IgD-negative memory B cell (primary cell): ENCODE measurements around the gene ALDH7A1. TPM values are rescaled to one million over a fixed set of nuclear protein-coding genes. Genes with fewer than 3 reads are reported as not detected.
"Not testable (repeated sequence)": the region's sequence is repeated elsewhere in the genome, so short reads cannot be mapped to it uniquely, and the experiment has no call there.

Source experiments
- H3K27ac Mint-ChIP-seq, 3 donors: one replicate each; pipeline ENCODE4 v1.8.0; 2020 to 2022; ENCODE audit warnings: mild to moderate bottlenecking in 3 of 3, mixed read lengths in 3 of 3, moderate library complexity in 1 of 3
- H3K27me3 Mint-ChIP-seq: one replicate; pipeline ENCODE4 v1.8.0; 2021; ENCODE audit warnings: mixed read lengths
- H3K36me3 Mint-ChIP-seq: one replicate; pipeline ENCODE4 v1.8.0; 2020; ENCODE audit warnings: mild to moderate bottlenecking, mixed read lengths
- H3K4me1 Mint-ChIP-seq, 3 donors: one replicate each; pipeline ENCODE4 v1.8.0; 2020 to 2022; ENCODE audit warnings: mixed read lengths in 3 of 3, mild to moderate bottlenecking in 1 of 3
- H3K4me3 Mint-ChIP-seq, 4 donors: one replicate each; pipeline ENCODE4 v1.8.0; 2020 to 2022; ENCODE audit warnings: mild to moderate bottlenecking in 4 of 4, mixed read lengths in 4 of 4, moderate library complexity in 3 of 4
- H3K9me3 Mint-ChIP-seq, 3 donors: one replicate each; pipeline ENCODE4 v1.8.0; 2020 to 2021; ENCODE audit warnings: mixed read lengths in 3 of 3, mild to moderate bottlenecking in 1 of 3
- polyA plus RNA-seq: library from polyadenylated mRNA; unstranded; fragments of 300-500 nt; fragmentation: Illumina TruSeq; gene quantifications from one replicate; pipeline ENCODE4 v1.2.3, GENCODE V29; 2021

Gene ALDH7A1
- polyA plus RNA-seq, 1 donor from 2014 or later = 5.6 TPM

- Mint-ChIP-seq H3K27me3 (no peaks in the 10 kb centered on the region), H3K36me3 (peaks cover 10% of the 10 kb centered on the region), H3K4me3 (peak overlapping the region in 3 of 4 donors; percentile 23 to 65 (median 44)), H3K27ac (peak overlapping the region in 1 of 3 donors; percentile 88), H3K4me1 (peaks cover 24 to 35% (median 34%) of the 10 kb centered on the region in 3 donors), H3K9me3 (no peaks in the 10 kb centered on the region)
These were observed 10.5 kb upstream of the ALDH7A1 start for GRCh38 chr5:126605525-126605924.

GRCh38 chr5:126603402-126603991, 8.5 kb upstream of the ALDH7A1 start:
- H3K27me3 Mint-ChIP-seq = no peaks in the 10 kb centered on the region
- H3K9me3 Mint-ChIP-seq = no peaks in the 10 kb centered on the region
- H3K27ac Mint-ChIP-seq = peak overlapping the region in 1 of 3 donors; percentile 57
- H3K4me1 Mint-ChIP-seq = peaks cover 24 to 32% (median 29%) of the 10 kb centered on the region in 3 donors
- H3K4me3 Mint-ChIP-seq = peak overlapping the region in 2 of 4 donors; percentile 20 to 79
- peaks cover 7% of the 10 kb centered on the region for H3K36me3 Mint-ChIP-seq

DNA sequence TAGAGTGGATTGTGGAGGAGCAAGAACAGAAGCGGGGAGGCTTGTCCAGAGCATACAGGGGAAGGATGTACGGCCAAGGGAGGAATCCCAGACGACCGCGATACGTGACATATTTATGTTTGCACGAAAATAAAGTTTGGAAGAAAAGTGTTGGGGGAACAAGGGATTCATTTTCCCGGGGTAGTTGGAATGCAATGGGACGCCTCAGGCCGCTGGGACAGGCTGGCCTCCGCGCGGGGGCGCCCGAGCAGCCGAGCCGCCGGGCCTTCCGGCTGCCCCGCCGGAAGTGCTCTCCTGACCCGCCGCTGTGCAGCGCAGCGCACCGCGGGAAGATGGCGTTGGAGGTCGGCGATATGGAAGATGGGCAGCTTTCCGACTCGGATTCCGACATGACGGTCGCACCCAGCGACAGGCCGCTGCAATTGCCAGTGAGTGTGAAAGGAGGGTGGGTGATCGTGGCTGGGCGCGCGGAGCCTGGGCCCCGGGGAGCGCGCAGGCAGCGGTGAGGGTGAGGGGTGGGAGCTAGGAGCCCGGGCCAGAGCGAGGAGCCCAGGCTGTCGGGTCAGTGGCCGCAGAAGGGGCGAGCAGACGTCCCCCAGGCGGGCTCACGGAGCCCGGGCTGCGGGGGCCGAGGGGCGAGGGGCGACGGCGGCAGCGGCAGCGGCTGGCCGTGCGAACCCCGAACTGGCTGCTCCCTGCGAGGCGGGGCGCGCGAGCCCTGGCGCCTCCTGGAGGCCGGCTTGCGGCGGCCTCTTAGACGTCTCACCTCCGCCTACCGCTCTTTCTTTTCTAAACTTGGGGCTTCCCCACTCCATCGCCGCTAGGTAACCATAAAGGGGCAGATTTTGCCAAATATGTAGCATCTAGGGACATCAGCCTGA, 5.9 kb upstream of the ALDH7A1 start, which contains the start of gene PHAX:
PHAX (plus strand) TSS at position 317 of the 881 bp plus-strand sequence; CDS start at position 333, 16 bp downstream.
- H3K27ac Mint-ChIP-seq = peak within 1 kb of the TSS; percentile 28 to 97 (median 94)

GRCh38 chr5:126599971-126600630, 5.1 kb upstream of the ALDH7A1 start:
- H3K27ac Mint-ChIP-seq = peak overlapping the region; percentile 28 to 94 (median 57)
- peaks cover 11 to 20% (median 15%) of the 10 kb centered on the region in 3 donors for H3K4me1 Mint-ChIP-seq
- not testable (repeated sequence) for H3K9me3 Mint-ChIP-seq, H3K36me3 Mint-ChIP-seq, H3K27me3 Mint-ChIP-seq
- H3K4me3 Mint-ChIP-seq = peak overlapping the region; percentile 88 to 99 (median 99)

More for the DNA sequence above, 5.9 kb upstream of the ALDH7A1 start, which contains the start of gene PHAX:
- H3K4me1 Mint-ChIP-seq = peaks cover 13 to 23% (median 19%) of the 10 kb centered on the region in 3 donors
- peaks cover 0 to 2% (median 0%) of the 10 kb centered on the region in 3 donors for H3K9me3 Mint-ChIP-seq
- peak within 1 kb of the TSS; percentile 88 to 99 (median 99) for H3K4me3 Mint-ChIP-seq
- H3K36me3 Mint-ChIP-seq = peaks cover 4% of the 10 kb centered on the region
- no peaks in the 10 kb centered on the region for H3K27me3 Mint-ChIP-seq

DNA sequence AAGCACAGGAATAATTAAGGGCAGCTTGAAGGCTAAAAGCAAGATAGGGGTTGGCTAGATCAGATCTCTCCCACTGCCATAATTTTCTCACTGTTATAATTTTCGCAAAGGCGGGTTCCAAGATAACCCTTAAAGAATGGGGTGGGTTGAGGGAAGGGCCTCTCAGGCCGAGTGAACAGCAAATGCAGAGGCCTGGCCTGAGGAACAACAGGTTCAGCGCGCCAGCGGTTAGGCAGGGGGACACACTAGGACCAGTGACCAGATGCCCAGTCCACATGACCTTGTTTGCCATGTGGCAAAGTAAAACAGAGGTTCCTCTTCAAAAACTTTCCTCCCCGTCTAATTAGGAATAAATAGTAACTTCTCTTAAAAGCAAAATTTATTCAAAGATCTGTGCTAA, 4.5 kb upstream of the ALDH7A1 start:
- H3K4me3 Mint-ChIP-seq = peak overlapping the region in 3 of 4 donors; percentile 52 to 88 (median 74)
- H3K27ac Mint-ChIP-seq = peak overlapping the region in 2 of 3 donors; percentile 26 to 57
- peaks cover 4% of the 10 kb centered on the region for H3K36me3 Mint-ChIP-seq
- H3K4me1 Mint-ChIP-seq = peaks cover 14 to 21% (median 19%) of the 10 kb centered on the region in 3 donors
- peaks cover 0 to 2% (median 0%) of the 10 kb centered on the region in 3 donors for H3K9me3 Mint-ChIP-seq
- H3K27me3 Mint-ChIP-seq = peaks cover 2% of the 10 kb centered on the region

GRCh38 chr5:126597156-126597555, 2.1 kb upstream of the ALDH7A1 start:
- Mint-ChIP-seq H3K36me3 (no peaks in the 10 kb centered on the region), H3K9me3 (peaks cover 0 to 2% (median 0%) of the 10 kb centered on the region in 3 donors), H3K27me3 (peaks cover 9% of the 10 kb centered on the region), H3K4me3 (peak overlapping the region in 1 of 4 donors; percentile 78), H3K4me1 (peaks cover 7 to 17% (median 12%) of the 10 kb centered on the region in 3 donors), H3K27ac (no peak overlapping the region)

DNA sequence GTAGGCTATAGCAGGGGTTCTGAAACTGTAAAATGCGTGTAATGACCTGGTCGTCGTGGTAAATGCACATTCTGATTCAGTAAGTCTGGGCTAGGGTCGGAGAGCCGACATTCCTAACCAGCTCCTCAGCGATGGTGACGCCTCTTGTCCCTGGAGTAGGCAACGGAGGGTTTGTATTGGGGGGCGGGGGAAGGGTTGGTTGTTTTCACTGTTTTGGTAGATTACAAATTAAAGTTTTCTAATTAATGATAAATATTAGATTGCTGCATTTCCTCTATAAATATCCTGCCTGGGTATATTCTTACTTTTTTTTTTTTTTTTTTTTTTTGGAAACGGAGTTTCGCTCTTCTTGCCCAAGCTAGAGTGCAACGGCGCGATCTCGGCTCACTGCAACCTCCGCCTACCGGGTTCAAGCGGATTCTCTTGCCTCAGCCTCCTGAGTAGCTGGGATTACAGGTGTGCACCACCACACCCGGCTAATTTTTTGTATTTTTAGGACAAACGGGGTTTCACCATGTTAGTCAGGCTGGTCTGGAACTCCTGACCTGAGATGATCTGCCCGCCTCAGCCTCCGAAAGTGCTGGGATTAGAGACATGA, 566 bp upstream of the ALDH7A1 start:
- Mint-ChIP-seq H3K36me3 (no peaks in the 10 kb centered on the region), H3K9me3 (peaks cover 0 to 2% (median 0%) of the 10 kb centered on the region in 3 donors), H3K4me1 (peaks cover 3 to 12% (median 8%) of the 10 kb centered on the region in 3 donors), H3K4me3 (peak overlapping the region; percentile 84 to 94 (median 94)), H3K27me3 (peaks cover 9% of the 10 kb centered on the region), H3K27ac (no peak overlapping the region)

DNA sequence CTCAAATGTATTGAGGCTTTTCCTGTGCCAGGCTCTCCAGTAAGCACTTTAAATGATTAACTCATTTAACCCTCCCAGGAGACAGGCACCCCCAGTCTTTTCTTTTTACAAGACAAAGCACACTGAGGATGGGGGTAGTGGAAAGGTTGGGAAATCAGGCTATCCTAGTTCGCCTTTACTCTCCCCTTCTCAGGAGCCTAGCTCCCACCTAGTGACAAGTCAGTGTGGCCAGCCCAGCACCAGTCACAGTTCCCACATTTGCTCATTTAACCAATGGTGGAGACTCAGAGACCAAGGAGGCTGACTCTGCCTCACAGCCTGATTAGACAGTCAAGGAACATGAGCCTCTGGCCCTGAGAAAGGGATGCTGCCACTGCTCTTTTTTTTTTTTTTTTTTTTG, 3.5 kb downstream of the ALDH7A1 start:
- H3K27me3 Mint-ChIP-seq = peaks cover 9% of the 10 kb centered on the region
- H3K27ac Mint-ChIP-seq = no peak overlapping the region
- H3K36me3 Mint-ChIP-seq = no peaks in the 10 kb centered on the region
- H3K4me1 Mint-ChIP-seq = peaks cover 3 to 12% (median 8%) of the 10 kb centered on the region in 3 donors
- H3K4me3 Mint-ChIP-seq = no peak overlapping the region
- H3K9me3 Mint-ChIP-seq = no peaks in the 10 kb centered on the region

GRCh38 chr5:126589536-126590297, 5.3 kb downstream of the ALDH7A1 start:
- no peak overlapping the region for H3K4me3 Mint-ChIP-seq
- no peaks in the 10 kb centered on the region for H3K36me3 Mint-ChIP-seq
- H3K27ac Mint-ChIP-seq = no peak overlapping the region
- peaks cover 0 to 10% (median 6%) of the 10 kb centered on the region in 3 donors for H3K4me1 Mint-ChIP-seq
- H3K27me3 Mint-ChIP-seq = peaks cover 7% of the 10 kb centered on the region
- no peaks in the 10 kb centered on the region for H3K9me3 Mint-ChIP-seq

DNA sequence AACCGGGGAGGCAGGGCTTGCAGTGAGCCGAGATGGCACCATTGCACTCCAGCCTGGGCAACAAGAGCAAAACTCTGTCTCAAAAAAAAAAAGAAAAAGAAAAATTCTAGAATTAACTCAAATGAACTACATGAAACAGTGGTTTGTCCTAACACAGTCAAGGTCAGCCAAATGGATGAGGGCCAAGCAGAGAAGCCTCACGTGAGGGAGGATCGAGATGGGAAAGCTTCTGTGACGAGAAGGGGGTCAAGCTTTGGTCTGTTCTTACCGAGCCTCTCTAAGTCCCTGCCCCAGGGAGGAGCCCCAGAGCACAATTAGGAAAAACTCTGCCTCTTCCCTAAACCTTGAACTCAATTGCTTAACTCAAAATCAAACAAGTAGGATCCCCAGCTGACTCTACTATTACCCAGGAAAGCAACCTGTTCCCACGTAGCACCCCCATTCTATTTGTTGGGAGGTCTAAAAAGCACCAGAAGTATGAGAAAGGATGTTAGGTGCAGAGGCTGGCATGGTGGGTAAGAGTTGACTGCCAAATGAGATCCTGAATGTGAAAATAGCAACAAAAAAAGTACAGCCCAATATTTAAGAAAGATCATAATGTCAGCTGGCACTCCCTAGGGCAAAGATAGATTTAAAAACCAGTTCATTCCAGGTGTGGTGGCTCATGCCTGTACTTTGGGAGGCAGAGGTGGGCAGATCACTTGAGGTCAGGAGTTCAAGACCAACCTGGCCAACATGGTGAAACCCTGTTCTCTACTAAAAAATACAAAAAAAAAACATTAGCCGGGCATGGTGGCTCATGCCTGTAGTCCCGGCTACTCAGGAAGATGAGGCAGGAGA, 7.2 kb downstream of the ALDH7A1 start:
- H3K4me3 Mint-ChIP-seq = no peak overlapping the region
- no peaks in the 10 kb centered on the region for H3K4me1 Mint-ChIP-seq
- H3K9me3 Mint-ChIP-seq = no peaks in the 10 kb centered on the region
- no peaks in the 10 kb centered on the region for H3K27me3 Mint-ChIP-seq
- no peak overlapping the region for H3K27ac Mint-ChIP-seq
- no peaks in the 10 kb centered on the region for H3K36me3 Mint-ChIP-seq

DNA sequence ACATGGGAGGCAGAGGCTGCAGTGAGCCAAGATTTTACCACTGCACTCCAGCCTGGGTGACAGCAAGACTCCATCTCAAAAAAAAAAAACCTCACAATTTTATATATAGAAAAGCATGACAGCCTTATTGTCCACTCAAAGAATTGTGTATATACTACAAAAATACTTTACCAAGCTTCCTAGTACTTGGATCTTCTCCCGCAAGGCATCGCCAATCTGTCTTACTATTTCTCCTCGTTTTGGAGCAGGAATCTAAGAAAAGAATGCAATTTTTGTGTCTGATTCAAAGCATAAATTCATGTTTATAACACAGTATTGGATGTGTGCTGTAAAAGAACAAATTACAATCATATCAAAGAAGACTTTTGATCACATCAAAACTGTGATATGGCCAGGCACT, 11.3 kb downstream of the ALDH7A1 start:
- no peaks in the 10 kb centered on the region for H3K36me3 Mint-ChIP-seq
- no peaks in the 10 kb centered on the region for H3K4me1 Mint-ChIP-seq
- no peak overlapping the region for H3K4me3 Mint-ChIP-seq
- no peaks in the 10 kb centered on the region for H3K27me3 Mint-ChIP-seq
- no peak overlapping the region for H3K27ac Mint-ChIP-seq
- H3K9me3 Mint-ChIP-seq = no peaks in the 10 kb centered on the region

DNA sequence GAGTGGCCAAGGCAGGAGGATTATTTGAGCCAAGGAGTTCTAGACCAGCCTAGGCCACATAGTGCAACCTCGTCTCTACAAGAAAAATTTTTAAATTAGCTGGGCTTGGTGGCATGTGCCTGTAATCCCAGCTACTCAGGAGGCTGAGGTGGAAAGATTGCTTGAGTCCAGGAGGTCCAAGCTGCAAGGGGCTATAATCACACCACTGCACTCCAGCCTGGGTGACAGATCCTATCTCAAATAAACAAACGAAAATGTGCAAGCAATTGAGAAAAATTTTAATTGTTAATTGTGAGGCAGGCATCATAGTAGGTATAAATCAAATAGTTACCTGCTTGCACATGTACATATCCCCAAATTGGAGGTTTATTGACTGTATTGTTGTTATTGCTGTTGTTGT, 15.3 kb downstream of the ALDH7A1 start:
- Mint-ChIP-seq H3K36me3 (no peaks in the 10 kb centered on the region), H3K27ac (no peak overlapping the region), H3K4me3 (no peak overlapping the region), H3K9me3 (no peaks in the 10 kb centered on the region), H3K27me3 (no peaks in the 10 kb centered on the region), H3K4me1 (no peaks in the 10 kb centered on the region)

DNA sequence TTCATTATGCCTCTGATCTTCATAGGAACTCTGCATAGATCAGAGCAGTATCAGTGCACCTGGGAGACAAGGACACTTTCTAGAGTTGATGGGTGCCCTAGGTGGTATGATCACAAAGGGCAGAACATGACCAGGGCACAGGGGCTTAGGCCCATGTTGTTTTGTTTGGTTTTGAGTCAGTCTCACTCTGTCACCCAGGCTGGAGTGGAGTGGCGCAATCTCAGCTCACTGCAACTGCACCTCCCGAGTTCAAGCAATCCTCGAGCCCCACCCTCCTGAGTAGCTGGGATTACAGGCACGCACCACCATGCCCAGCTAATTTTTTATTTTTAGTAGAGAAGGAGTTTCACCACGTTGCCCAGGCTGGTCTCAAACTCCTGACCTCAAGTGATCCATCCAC, 17.6 kb downstream of the ALDH7A1 start:
- no peak overlapping the region for H3K27ac Mint-ChIP-seq
- H3K4me1 Mint-ChIP-seq = no peaks in the 10 kb centered on the region
- no peaks in the 10 kb centered on the region for H3K27me3 Mint-ChIP-seq
- no peaks in the 10 kb centered on the region for H3K9me3 Mint-ChIP-seq
- H3K4me3 Mint-ChIP-seq = no peak overlapping the region
- H3K36me3 Mint-ChIP-seq = peaks cover under 1% of the 10 kb centered on the region
